22Rv1 (cell line): Measurements from ENCODE around the gene MAT2A.

Source experiments
- CTCF ChIP-seq: fragments of 450-650 bp; IDR thresholded peaks from 2 replicates; pipeline ENCODE4 v1.5.1; 2017; ENCODE audit warnings: mild to moderate bottlenecking
- ZFX ChIP-seq: fragments of 450-650 bp; IDR thresholded peaks from 2 replicates; pipeline ENCODE4 v1.6.1; 2017; ENCODE audit warnings: antibody characterized with exemption, borderline replicate concordance

- TF ChIP-seq CTCF (no peak), ZFX (no peak)
Observed at GRCh38 chr2:85497944-85498630, 40.9 kb upstream of the MAT2A start.
